SK-N-SH (cell line): ENCODE results near the gene KCNN1. TPM values are rescaled to one million over a fixed set of nuclear protein-coding genes. Genes with fewer than 3 reads are reported as not detected.
"Not testable (repeated sequence)": the region's sequence is repeated elsewhere in the genome, so short reads cannot be mapped to it uniquely, and the experiment has no call there.

Source experiments
- CTCF ChIA-PET: fragments of 300-600, 350-600 bp; formaldehyde crosslinking; extraction: SDS; loops from one replicate; lab custom pipeline; 2021; lab: Yijun Ruan, JAX
- POLR2A ChIA-PET: fragments of 350-600 bp; sonication (Branson Sonifier 250); formaldehyde crosslinking; extraction: SDS; loops from one replicate; lab custom pipeline; 2020; ENCODE audit warnings: antibody characterized with exemption, inconsistent platforms; lab: Yijun Ruan, JAX
- DNase-seq: peaks from one replicate; pipeline ENCODE4 v3.0.0; 2012
- H2AFZ ChIP-seq: fragments of 200-600 bp; sonication (generic); 2 replicates; pipeline ENCODE4 v1.8.1; 2016; ENCODE audit warnings: antibody characterized with exemption, mild to moderate bottlenecking, low read depth
- H3F3A ChIP-seq: fragments of 200-600 bp; sonication (generic); replicated peaks from 2 replicates; pipeline ENCODE3; 2016; ENCODE audit warnings: antibody characterized with exemption, mild to moderate bottlenecking; ENCODE audit not compliant: insufficient read depth
- H3K27ac ChIP-seq, 2 experiments: fragments of 200-500 bp in 1 of 2; fragments of 200-600 bp in 1 of 2; sonication (Bioruptor generic) in 1 of 2; sonication (generic), shearing (Covaris generic) in 1 of 2; 2 replicates each; pipeline versions ENCODE4 v1.5.1 to v1.6.1; 2014 to 2016; ENCODE audit warnings: low read depth in 2 of 2, inconsistent platforms in 1 of 2, low read length in 1 of 2, mild to moderate bottlenecking in 1 of 2, mixed read lengths in 1 of 2
- H3K27me3 ChIP-seq: fragments of 200-600 bp; sonication (generic), shearing (Covaris generic); 2 replicates; pipeline ENCODE4 v1.6.1; 2016; ENCODE audit warnings: mixed run types; ENCODE audit not compliant: insufficient read depth
- H3K36me3 ChIP-seq, 2 experiments: fragments of 200-500 bp in 1 of 2; fragments of 200-600 bp in 1 of 2; sonication (Bioruptor generic) in 1 of 2; sonication (generic) in 1 of 2; replicated peaks in 1 of 2; 2 replicates each; pipeline versions ENCODE3 to v1.5.1; 2014 to 2016; ENCODE audit warnings: low read length in 1 of 2, mild to moderate bottlenecking in 1 of 2; ENCODE audit not compliant: insufficient read depth in 2 of 2, control insufficient read depth in 1 of 2
- H3K4me1 ChIP-seq, 2 experiments: fragments of 200-500 bp in 1 of 2; fragments of 200-600 bp in 1 of 2; sonication (Bioruptor generic) in 1 of 2; sonication (generic), shearing (Covaris generic) in 1 of 2; 2 replicates each; pipeline versions ENCODE4 v1.5.1 to v1.6.1; 2014 to 2016; ENCODE audit warnings: low read depth in 1 of 2, low read length in 1 of 2, mixed run types in 1 of 2; ENCODE audit not compliant: insufficient read depth in 2 of 2, control insufficient read depth in 1 of 2
- H3K4me2 ChIP-seq: fragments of 200-600 bp; sonication (generic), shearing (Covaris generic); 2 replicates; pipeline ENCODE4 v1.6.1; 2017; ENCODE audit warnings: mixed run types
- H3K4me3 ChIP-seq, 2 experiments: fragments of 200-500 bp in 1 of 2; fragments of 200-600 bp in 1 of 2; sonication (Bioruptor generic) in 1 of 2; sonication (generic), shearing (Covaris generic) in 1 of 2; 2 replicates each; pipeline versions ENCODE4 v1.5.1 to v1.8.1; 2014 to 2016; ENCODE audit warnings: low read depth in 2 of 2, inconsistent platforms in 1 of 2, low read length in 1 of 2, mild to moderate bottlenecking in 1 of 2, mixed read lengths in 1 of 2, moderate library complexity in 1 of 2
- H3K79me2 ChIP-seq: fragments of 200-600 bp; sonication (generic); 2 replicates; pipeline ENCODE4 v1.8.1; 2017; ENCODE audit warnings: mild to moderate bottlenecking; ENCODE audit not compliant: insufficient read depth
- H3K9ac ChIP-seq: fragments of 200-600 bp; sonication (generic); 2 replicates; pipeline ENCODE4 v1.6.1; 2017; ENCODE audit warnings: mixed run types
- H3K9me2 ChIP-seq: fragments of 200-600 bp; sonication (generic); 2 replicates; pipeline ENCODE4 v1.6.1; 2017; ENCODE audit warnings: mixed run types
- H3K9me3 ChIP-seq: fragments of 200-600 bp; sonication (generic); 2 replicates; pipeline ENCODE4 v1.6.1; 2017; ENCODE audit warnings: mixed run types, mild to moderate bottlenecking, moderate library complexity
- H4K20me1 ChIP-seq: fragments of 200-600 bp; sonication (generic); 2 replicates; pipeline ENCODE4 v1.6.1; 2017; ENCODE audit warnings: mild to moderate bottlenecking, mixed run types; ENCODE audit not compliant: insufficient read depth
- FOXJ3 ChIP-seq: sonication (generic); formaldehyde crosslinking; IDR thresholded peaks from 2 replicates; pipeline ENCODE4 v1.5.1; 2020; ENCODE audit warnings: mild to moderate bottlenecking, missing genetic modification reagents
- GATA2 ChIP-seq: sonication (generic); formaldehyde crosslinking; IDR thresholded peaks from 2 replicates; pipeline ENCODE4 v1.5.0; 2020; ENCODE audit warnings: mild to moderate bottlenecking, missing genetic modification reagents
- JUND ChIP-seq: IDR thresholded peaks from 2 replicates; pipeline ENCODE4 v1.4.0; 2012
- MEF2A ChIP-seq: IDR thresholded peaks from 2 replicates; pipeline ENCODE4 v1.4.0; 2012; ENCODE audit warnings: low read depth, borderline replicate concordance
- MXI1 ChIP-seq: IDR thresholded peaks from 2 replicates; pipeline ENCODE4 v1.6.1; 2012; ENCODE audit warnings: mild to moderate bottlenecking, low read depth, low read length, improper control_type of control experiment
- POLR2AphosphoS5 ChIP-seq: IDR thresholded peaks from 2 replicates; pipeline ENCODE4 v1.6.1; 2012; ENCODE audit warnings: low read depth, low read length
- RAD21 ChIP-seq: IDR thresholded peaks from 2 replicates; pipeline ENCODE4 v1.6.1; 2012; ENCODE audit warnings: mild to moderate bottlenecking, low read length
- RCOR1 ChIP-seq: fragments of 150-350 bp; IDR thresholded peaks from 2 replicates; pipeline ENCODE4 v1.6.1; 2017; ENCODE audit warnings: antibody characterized with exemption, low read length
- RFX5 ChIP-seq: IDR thresholded peaks from 2 replicates; pipeline ENCODE4 v1.6.1; 2012; ENCODE audit warnings: mild to moderate bottlenecking, improper control_type of control experiment, low read length
- RXRA ChIP-seq: IDR thresholded peaks from 2 replicates; pipeline ENCODE4 v1.4.0; 2012; ENCODE audit warnings: low read depth, mild to moderate bottlenecking, borderline replicate concordance
- SIN3A ChIP-seq: IDR thresholded peaks from 2 replicates; pipeline ENCODE4 v1.6.1; 2012; ENCODE audit warnings: low read depth, mild to moderate bottlenecking, low read length, moderate library complexity, borderline replicate concordance
- SMC3 ChIP-seq: IDR thresholded peaks from 2 replicates; pipeline ENCODE4 v1.6.1; 2012; ENCODE audit warnings: low read depth, low read length, improper control_type of control experiment
- TAF1 ChIP-seq: IDR thresholded peaks from 2 replicates; pipeline ENCODE4 v1.6.1; 2012; ENCODE audit warnings: low read depth, mild to moderate bottlenecking, low read length, moderate library complexity, borderline replicate concordance
- WGBS: methylation state at CpG from one replicate; pipeline ENCODE4 v1.1.6; 2017; ENCODE audit warnings: low lambda C conversion rate; 5-methylcytosine and 5-hydroxymethylcytosine counted together
- polyA plus RNA-seq, 3 experiments: library from polyadenylated mRNA; depleted of rRNA; stranded (reverse); fragments of >200 nt; gene quantifications; 2 replicates each; pipeline ENCODE4 v1.2.3, GENCODE V29; 2012
- TF ChIP-seq, protein P1 (sequence below): fragments of 200-600 bp; sonication (generic); IDR thresholded peaks from 2 replicates; pipeline ENCODE4 v1.6.1; 2017; ENCODE audit warnings: antibody characterized with exemption, mild to moderate bottlenecking, moderate library complexity
- TF ChIP-seq, protein P2 (sequence below): IDR thresholded peaks from 2 replicates; pipeline ENCODE4; 2012
- TF ChIP-seq, protein P3 (sequence below): IDR thresholded peaks from 2 replicates; pipeline ENCODE4 v1.4.0; 2012; ENCODE audit warnings: low read depth
- TF ChIP-seq, protein P4 (sequence below): fragments of 150-350 bp; IDR thresholded peaks from 2 replicates; pipeline ENCODE4 v1.6.1; 2016; ENCODE audit warnings: mild to moderate bottlenecking, low read depth, low read length

KCNN1 gene
- polyA plus RNA-seq, 1 of the 3 experiments (the other 2 are of a cell fraction) = 3.6 TPM

DNA sequence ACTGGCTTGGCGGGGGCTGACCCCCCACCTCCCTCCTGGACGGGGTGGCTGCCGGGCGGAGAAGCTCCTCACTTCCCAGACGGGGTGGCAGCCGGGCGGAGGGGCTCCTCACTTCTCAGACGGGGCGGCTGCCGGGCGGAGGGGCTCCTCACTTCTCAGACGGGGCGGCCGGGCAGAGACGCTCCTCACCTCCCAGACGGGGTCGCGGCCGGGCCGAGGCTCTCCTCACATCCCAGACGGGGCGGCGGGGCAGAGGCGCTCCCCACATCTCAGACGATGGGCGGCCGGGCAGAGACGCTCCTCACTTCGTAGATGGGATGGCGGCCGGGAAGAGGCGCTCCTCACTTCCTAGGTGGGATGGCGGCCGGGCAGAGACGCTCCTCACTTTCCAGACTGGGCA is 38.8 kb downstream of the KCNN1 start:
- peaks cover 6 to 17% of the 10 kb centered on the region in 2 experiments; a peak in 2 of 4 replicates for H3K4me1 ChIP-seq
- H3K4me2 ChIP-seq, H3K9ac ChIP-seq, H3K4me3 ChIP-seq, H3K79me2 ChIP-seq, H3K27ac ChIP-seq, H3K27me3 ChIP-seq, DNase-seq, POLR2A ChIA-PET, H3K36me3 ChIP-seq, H3F3A ChIP-seq, H2AFZ ChIP-seq, H3K9me2 ChIP-seq, H3K9me3 ChIP-seq, H4K20me1 ChIP-seq: not testable (repeated sequence)
- CTCF ChIA-PET = interaction anchor here (0.7 to 5.6 kb wide), 4 partner anchors 25 to 72 kb away, joined by 3 to 118 read pairs (median 14); partner anchors contain the start of gene CCDC124
- 94% methylated on average over 13 of the region's 35 CpGs for WGBS

DNA sequence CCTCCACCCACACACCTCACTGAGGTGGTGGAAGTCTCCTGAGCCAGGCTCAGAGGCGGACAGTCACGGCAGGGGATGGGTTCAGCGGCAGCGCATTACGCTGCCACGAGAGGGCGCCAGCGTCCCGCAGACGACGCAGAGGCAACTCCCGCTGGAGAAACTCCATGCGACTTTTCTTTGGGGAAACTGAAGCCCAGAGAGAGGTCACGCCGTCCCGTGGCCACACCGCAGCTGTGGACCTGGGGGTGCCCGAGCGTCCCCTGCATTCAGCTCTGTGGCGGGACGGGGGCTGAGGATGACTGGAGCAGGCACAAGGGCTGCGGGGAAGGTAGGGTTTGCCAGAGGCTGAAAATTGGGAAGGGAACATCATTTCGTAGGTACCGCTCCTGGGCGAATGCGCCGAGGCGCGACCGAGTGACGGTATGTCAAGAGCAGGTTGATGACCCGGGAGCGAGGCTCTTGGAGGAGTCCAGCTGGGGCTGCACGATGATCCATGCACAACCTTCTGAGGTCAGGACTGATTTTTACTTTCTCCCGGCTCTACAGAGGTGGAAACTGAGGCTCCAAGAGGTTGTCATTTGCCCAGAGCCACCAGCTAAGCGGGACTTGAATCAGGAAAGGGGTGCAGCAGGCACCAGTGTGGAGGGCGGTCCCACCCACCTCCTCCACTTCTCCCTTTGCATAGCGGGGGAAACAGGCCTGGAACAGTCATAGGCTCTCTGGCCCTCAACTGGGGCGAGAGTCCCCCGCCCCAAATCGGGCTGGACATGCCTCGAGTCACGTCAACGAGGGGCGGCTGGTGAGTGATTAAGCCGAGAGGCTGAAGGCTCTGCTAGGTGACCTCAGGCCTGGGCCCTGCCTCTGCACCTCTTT is 40.4 kb downstream of the KCNN1 start:
- CTCF ChIA-PET = interaction anchor here (0.6 to 5.6 kb wide), 38 partner anchors 10 to 253 kb away, joined by 3 to 118 read pairs (median 4); partner anchors contain the start of genes CCDC124, MAST3, RAB3A and SLC5A5

More for the DNA sequence above, 40.4 kb downstream of the KCNN1 start:
- H3F3A ChIP-seq = peaks cover 7% of the 10 kb centered on the region
- no peaks in the 10 kb centered on the region for H3K27me3 ChIP-seq
- H4K20me1 ChIP-seq = no peaks in the 10 kb centered on the region
- POLR2A ChIA-PET = no interaction called here
- TF ChIP-seq RCOR1 (0 out of 2 replicates have a peak, but pooled peaks have one; percentile 34), SIN3A (0 out of 2 replicates have a peak, but pooled peaks have one; percentile 25), TAF1 (no peak), FOXJ3 (no peak), RXRA (no peak), POLR2AphosphoS5 (no peak), MEF2A (no peak), SMC3 (peak; percentile 98), MXI1 (peak; percentile 94), JUND (no peak), RFX5 (no peak), GATA2 (CRISPR knock-in tag) (no peak), RAD21 (peak; percentile 98)
- TF ChIP-seq, protein P1, sequence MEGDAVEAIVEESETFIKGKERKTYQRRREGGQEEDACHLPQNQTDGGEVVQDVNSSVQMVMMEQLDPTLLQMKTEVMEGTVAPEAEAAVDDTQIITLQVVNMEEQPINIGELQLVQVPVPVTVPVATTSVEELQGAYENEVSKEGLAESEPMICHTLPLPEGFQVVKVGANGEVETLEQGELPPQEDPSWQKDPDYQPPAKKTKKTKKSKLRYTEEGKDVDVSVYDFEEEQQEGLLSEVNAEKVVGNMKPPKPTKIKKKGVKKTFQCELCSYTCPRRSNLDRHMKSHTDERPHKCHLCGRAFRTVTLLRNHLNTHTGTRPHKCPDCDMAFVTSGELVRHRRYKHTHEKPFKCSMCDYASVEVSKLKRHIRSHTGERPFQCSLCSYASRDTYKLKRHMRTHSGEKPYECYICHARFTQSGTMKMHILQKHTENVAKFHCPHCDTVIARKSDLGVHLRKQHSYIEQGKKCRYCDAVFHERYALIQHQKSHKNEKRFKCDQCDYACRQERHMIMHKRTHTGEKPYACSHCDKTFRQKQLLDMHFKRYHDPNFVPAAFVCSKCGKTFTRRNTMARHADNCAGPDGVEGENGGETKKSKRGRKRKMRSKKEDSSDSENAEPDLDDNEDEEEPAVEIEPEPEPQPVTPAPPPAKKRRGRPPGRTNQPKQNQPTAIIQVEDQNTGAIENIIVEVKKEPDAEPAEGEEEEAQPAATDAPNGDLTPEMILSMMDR = peak; percentile 88
- TF ChIP-seq, protein P2, sequence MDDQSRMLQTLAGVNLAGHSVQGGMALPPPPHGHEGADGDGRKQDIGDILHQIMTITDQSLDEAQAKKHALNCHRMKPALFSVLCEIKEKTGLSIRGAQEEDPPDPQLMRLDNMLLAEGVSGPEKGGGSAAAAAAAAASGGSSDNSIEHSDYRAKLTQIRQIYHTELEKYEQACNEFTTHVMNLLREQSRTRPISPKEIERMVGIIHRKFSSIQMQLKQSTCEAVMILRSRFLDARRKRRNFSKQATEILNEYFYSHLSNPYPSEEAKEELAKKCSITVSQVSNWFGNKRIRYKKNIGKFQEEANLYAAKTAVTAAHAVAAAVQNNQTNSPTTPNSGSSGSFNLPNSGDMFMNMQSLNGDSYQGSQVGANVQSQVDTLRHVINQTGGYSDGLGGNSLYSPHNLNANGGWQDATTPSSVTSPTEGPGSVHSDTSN = no peak
- TF ChIP-seq, protein P3, sequence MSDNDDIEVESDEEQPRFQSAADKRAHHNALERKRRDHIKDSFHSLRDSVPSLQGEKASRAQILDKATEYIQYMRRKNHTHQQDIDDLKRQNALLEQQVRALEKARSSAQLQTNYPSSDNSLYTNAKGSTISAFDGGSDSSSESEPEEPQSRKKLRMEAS = peak; percentile 72
- TF ChIP-seq, protein P4, sequence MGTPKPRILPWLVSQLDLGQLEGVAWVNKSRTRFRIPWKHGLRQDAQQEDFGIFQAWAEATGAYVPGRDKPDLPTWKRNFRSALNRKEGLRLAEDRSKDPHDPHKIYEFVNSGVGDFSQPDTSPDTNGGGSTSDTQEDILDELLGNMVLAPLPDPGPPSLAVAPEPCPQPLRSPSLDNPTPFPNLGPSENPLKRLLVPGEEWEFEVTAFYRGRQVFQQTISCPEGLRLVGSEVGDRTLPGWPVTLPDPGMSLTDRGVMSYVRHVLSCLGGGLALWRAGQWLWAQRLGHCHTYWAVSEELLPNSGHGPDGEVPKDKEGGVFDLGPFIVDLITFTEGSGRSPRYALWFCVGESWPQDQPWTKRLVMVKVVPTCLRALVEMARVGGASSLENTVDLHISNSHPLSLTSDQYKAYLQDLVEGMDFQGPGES = no peak
- no peaks in the 10 kb centered on the region for H3K9me2 ChIP-seq
- H3K4me2 ChIP-seq = peak overlapping the region; percentile 99
- H3K27ac ChIP-seq = peak overlapping the region in 1 of 2 experiments; percentile 42; a peak in 2 of 4 replicates
- peak overlapping the region; percentile 47 to 73 for H3K4me3 ChIP-seq
- WGBS = 11% methylated on average over 30 of the region's 46 CpGs
- peaks cover 5 to 9% of the 10 kb centered on the region in 2 experiments for H3K36me3 ChIP-seq
- H3K9ac ChIP-seq = peak overlapping the region; percentile 40; the same call in 1 of the 2 replicates
- H3K79me2 ChIP-seq = peaks cover under 1% of the 10 kb centered on the region; the same call in 1 of the 2 replicates
- H3K4me1 ChIP-seq = peaks cover 6 to 13% of the 10 kb centered on the region in 2 experiments; a peak in 2 of 4 replicates
- no peaks in the 10 kb centered on the region for H3K9me3 ChIP-seq
- H2AFZ ChIP-seq = peak overlapping the region; percentile 67; the same call in 1 of the 2 replicates
- DNase-seq = peak; percentile 92
